Smooth muscle cell (in vitro differentiated cells): Measurements from ENCODE around the gene SLC39A11. TPM values are rescaled to one million over a fixed set of nuclear protein-coding genes. Genes with fewer than 3 reads are reported as not detected.

Experiments used
- DNase-seq: peaks from one replicate; lab custom pipeline; 2025; ENCODE audit not compliant: unreplicated experiment; lab: John Stamatoyannopoulos, UW
- H2AFZ ChIP-seq: fragments of 200-600 bp; sonication (generic); 2 replicates; pipeline ENCODE4 v1.6.0; 2016; ENCODE audit warnings: antibody characterized with exemption, low read depth, mild to moderate bottlenecking
- H3F3A ChIP-seq: fragments of 200-600 bp; sonication (generic); 2 replicates; pipeline ENCODE4 v1.6.0; 2017; ENCODE audit warnings: antibody characterized with exemption, low read depth
- H3K27ac ChIP-seq: fragments of 200-600 bp; sonication (generic); 2 replicates; pipeline ENCODE4 v1.5.1; 2016; ENCODE audit warnings: low read depth, mild to moderate bottlenecking
- H3K27me3 ChIP-seq: fragments of 200-600 bp; sonication (generic); 2 replicates; pipeline ENCODE4 v1.6.1; 2016; ENCODE audit warnings: low read depth, mild to moderate bottlenecking
- H3K36me3 ChIP-seq: fragments of 200-600 bp; sonication (generic); 2 replicates; pipeline ENCODE4 v1.5.1; 2016; ENCODE audit warnings: low read depth
- H3K4me1 ChIP-seq: fragments of 200-600 bp; sonication (generic); 2 replicates; pipeline ENCODE4 v1.5.1; 2016; ENCODE audit warnings: low read depth
- H3K4me2 ChIP-seq: fragments of 200-600 bp; sonication (generic); 2 replicates; pipeline ENCODE4 v1.6.0; 2016; ENCODE audit warnings: mild to moderate bottlenecking
- H3K4me3 ChIP-seq: fragments of 200-600 bp; sonication (generic); 2 replicates; pipeline ENCODE4 v1.5.1; 2016; ENCODE audit warnings: mild to moderate bottlenecking
- H3K79me2 ChIP-seq: fragments of 200-600 bp; sonication (generic); 2 replicates; pipeline ENCODE4 v1.6.0; 2016; ENCODE audit warnings: low read depth, mild to moderate bottlenecking
- H3K9ac ChIP-seq: fragments of 200-600 bp; sonication (generic); 2 replicates; pipeline ENCODE4 v1.6.0; 2016; ENCODE audit warnings: low read depth
- H3K9me3 ChIP-seq: fragments of 200-600 bp; sonication (generic); replicated peaks from 2 replicates; pipeline ENCODE4 v1.5.1; 2016; ENCODE audit warnings: low read depth
- H4K20me1 ChIP-seq: fragments of 200-600 bp; sonication (generic); 2 replicates; pipeline ENCODE4 v1.6.0; 2016; ENCODE audit warnings: low read depth
- CTCF ChIP-seq: fragments of 200-600 bp; sonication (generic); IDR thresholded peaks from 2 replicates; pipeline ENCODE4 v1.5.1; 2017; ENCODE audit warnings: borderline replicate concordance, mild to moderate bottlenecking, antibody characterized with exemption; ENCODE audit not compliant: insufficient read depth, poor library complexity, severe bottlenecking
- WGBS: methylation state at CpG from one replicate; pipeline ENCODE4 v1.1.7; 2016; ENCODE audit warnings: low lambda C conversion rate; 5-methylcytosine and 5-hydroxymethylcytosine counted together
- polyA plus RNA-seq: library from polyadenylated mRNA; unstranded; fragments of >200 nt; fragmentation: Nextera tagmentation; extraction: Ambion mirVana; gene quantifications from 2 replicates; pipeline ENCODE4 v1.2.1, GENCODE V29; 2016
- total RNA-seq: library from RNA; depleted of rRNA; stranded (reverse); fragments of >200 nt; gene quantifications from 2 replicates; pipeline ENCODE4 v1.2.3, GENCODE V29; 2014

SLC39A11 gene
- total and polyA plus RNA-seq, 2 experiments from 2014 or later, result 9.2 to 36.7 TPM

GRCh38 chr17:72890711-72891110, 201.8 kb downstream of the SLC39A11 start:
- Histone ChIP-seq H3K4me2 (no peak overlapping the region), H3K9me3 (no peaks in the 10 kb centered on the region), H4K20me1 (no peaks in the 10 kb centered on the region), H3K79me2 (no peaks in the 10 kb centered on the region), H3K36me3 (no peaks in the 10 kb centered on the region), H3K4me3 (no peak overlapping the region), H2AFZ (no peak overlapping the region), H3K9ac (no peak overlapping the region), H3K4me1 (peaks cover 5% of the 10 kb centered on the region), H3K27me3 (no peaks in the 10 kb centered on the region), H3F3A (no peaks in the 10 kb centered on the region), H3K27ac (no peak overlapping the region)
- TF ChIP-seq CTCF, result no peak
- DNase-seq, result no peak
- 68% methylated on average over 2 of the region's 2 CpGs for WGBS

- WGBS, result 87% methylated on average over 4 of the region's 4 CpGs
- Histone ChIP-seq H3K36me3 (no peaks in the 10 kb centered on the region), H3K9ac (no peak overlapping the region), H3K79me2 (no peaks in the 10 kb centered on the region), H3F3A (no peaks in the 10 kb centered on the region), H2AFZ (no peak overlapping the region), H3K4me1 (peaks cover 5% of the 10 kb centered on the region), H3K4me3 (no peak overlapping the region), H3K27ac (no peak overlapping the region), H3K9me3 (no peaks in the 10 kb centered on the region), H4K20me1 (no peaks in the 10 kb centered on the region), H3K27me3 (no peaks in the 10 kb centered on the region), H3K4me2 (no peak overlapping the region)
- TF ChIP-seq CTCF, result no peak
- DNase-seq, result no peak
Observed at GRCh38 chr17:72887917-72888316, 204.6 kb downstream of the SLC39A11 start.

GRCh38 chr17:72887322-72887721, 205.2 kb downstream of the SLC39A11 start:
- Histone ChIP-seq H3F3A (no peaks in the 10 kb centered on the region), H3K27ac (no peak overlapping the region), H3K79me2 (no peaks in the 10 kb centered on the region), H2AFZ (no peak overlapping the region), H3K36me3 (no peaks in the 10 kb centered on the region), H3K4me3 (no peak overlapping the region), H4K20me1 (no peaks in the 10 kb centered on the region), H3K27me3 (no peaks in the 10 kb centered on the region), H3K4me2 (no peak overlapping the region), H3K9ac (no peak overlapping the region), H3K4me1 (peaks cover 5% of the 10 kb centered on the region), H3K9me3 (no peaks in the 10 kb centered on the region)
- 95% methylated on average over 8 of the region's 8 CpGs for WGBS
- no peak for DNase-seq
- TF ChIP-seq CTCF, result no peak

- DNase-seq, result no peak
- H3K9ac ChIP-seq, result no peak overlapping the region
- no peak overlapping the region for H2AFZ ChIP-seq
- no peaks in the 10 kb centered on the region for H3F3A ChIP-seq
- H3K4me3 ChIP-seq, result no peak overlapping the region
- TF ChIP-seq CTCF, result no peak
- no peak overlapping the region for H3K27ac ChIP-seq
- peaks cover 5% of the 10 kb centered on the region for H3K4me1 ChIP-seq
- H3K4me2 ChIP-seq, result no peak overlapping the region
- H3K9me3 ChIP-seq, result no peaks in the 10 kb centered on the region
- no peaks in the 10 kb centered on the region for H3K36me3 ChIP-seq
- 98% methylated on average over 3 of the region's 3 CpGs for WGBS
- no peaks in the 10 kb centered on the region for H4K20me1 ChIP-seq
- H3K27me3 ChIP-seq, result no peaks in the 10 kb centered on the region
- no peaks in the 10 kb centered on the region for H3K79me2 ChIP-seq
Observed at GRCh38 chr17:72886622-72887021, 205.9 kb downstream of the SLC39A11 start.
